ENCODE measurements around the gene SLC6A17.

The SLC6A17 gene

GRCh38 chr1:110224240-110224995, 74.1 kb downstream of the SLC6A17 start:
- DNase-seq, result no peak

GRCh38 chr1:110225212-110225611, 74.9 kb downstream of the SLC6A17 start:
- no peak for DNase-seq

- DNase-seq, result no peak
Measured at GRCh38 chr1:110225756-110226404, 75.6 kb downstream of the SLC6A17 start.

- DNase-seq, result no peak
Measured at GRCh38 chr1:110227774-110228173, 77.5 kb downstream of the SLC6A17 start.

- DNase-seq, result no peak
Measured at GRCh38 chr1:110228381-110228780, 78.1 kb downstream of the SLC6A17 start.

- DNase-seq, result no peak
Measured at GRCh38 chr1:110228869-110229268, 78.6 kb downstream of the SLC6A17 start.

- no peak for DNase-seq
Measured at GRCh38 chr1:110229348-110230001, 79.2 kb downstream of the SLC6A17 start.

GRCh38 chr1:110230381-110231199, 80.3 kb downstream of the SLC6A17 start:
- DNase-seq, result no peak

- DNase-seq, result no peak
Measured at GRCh38 chr1:110233861-110234260, 83.6 kb downstream of the SLC6A17 start.

GRCh38 chr1:110234691-110235090, 84.4 kb downstream of the SLC6A17 start:
- no peak for DNase-seq

GRCh38 chr1:110235181-110235833, 85.0 kb downstream of the SLC6A17 start:
- DNase-seq, result peak; percentile 2

GRCh38 chr1:110235834-110236682, 85.8 kb downstream of the SLC6A17 start:
- no peak for DNase-seq

GRCh38 chr1:110237386-110238152, 87.3 kb downstream of the SLC6A17 start:
- no peak for DNase-seq

GRCh38 chr1:110239441-110240430, 89.4 kb downstream of the SLC6A17 start:
- DNase-seq, result no peak

GRCh38 chr1:110240476-110241210, 90.3 kb downstream of the SLC6A17 start:
- DNase-seq, result no peak

GRCh38 chr1:110241516-110241915, 91.2 kb downstream of the SLC6A17 start:
- DNase-seq, result no peak

GRCh38 chr1:110242062-110242461, 91.8 kb downstream of the SLC6A17 start:
- no peak for DNase-seq

- DNase-seq, result no peak
Measured at GRCh38 chr1:110242731-110243130, 92.4 kb downstream of the SLC6A17 start.

- no peak for DNase-seq
Measured at GRCh38 chr1:110243146-110243545, 92.9 kb downstream of the SLC6A17 start.
